HK-2 (cell line): ENCODE data around the gene PGA5.

ENCODE experiments used
- DNase-seq: peaks from one replicate; pipeline ENCODE4 v3.0.0-alpha.2; 2018; ENCODE audit not compliant: unreplicated experiment

PGA5 gene

DNA sequence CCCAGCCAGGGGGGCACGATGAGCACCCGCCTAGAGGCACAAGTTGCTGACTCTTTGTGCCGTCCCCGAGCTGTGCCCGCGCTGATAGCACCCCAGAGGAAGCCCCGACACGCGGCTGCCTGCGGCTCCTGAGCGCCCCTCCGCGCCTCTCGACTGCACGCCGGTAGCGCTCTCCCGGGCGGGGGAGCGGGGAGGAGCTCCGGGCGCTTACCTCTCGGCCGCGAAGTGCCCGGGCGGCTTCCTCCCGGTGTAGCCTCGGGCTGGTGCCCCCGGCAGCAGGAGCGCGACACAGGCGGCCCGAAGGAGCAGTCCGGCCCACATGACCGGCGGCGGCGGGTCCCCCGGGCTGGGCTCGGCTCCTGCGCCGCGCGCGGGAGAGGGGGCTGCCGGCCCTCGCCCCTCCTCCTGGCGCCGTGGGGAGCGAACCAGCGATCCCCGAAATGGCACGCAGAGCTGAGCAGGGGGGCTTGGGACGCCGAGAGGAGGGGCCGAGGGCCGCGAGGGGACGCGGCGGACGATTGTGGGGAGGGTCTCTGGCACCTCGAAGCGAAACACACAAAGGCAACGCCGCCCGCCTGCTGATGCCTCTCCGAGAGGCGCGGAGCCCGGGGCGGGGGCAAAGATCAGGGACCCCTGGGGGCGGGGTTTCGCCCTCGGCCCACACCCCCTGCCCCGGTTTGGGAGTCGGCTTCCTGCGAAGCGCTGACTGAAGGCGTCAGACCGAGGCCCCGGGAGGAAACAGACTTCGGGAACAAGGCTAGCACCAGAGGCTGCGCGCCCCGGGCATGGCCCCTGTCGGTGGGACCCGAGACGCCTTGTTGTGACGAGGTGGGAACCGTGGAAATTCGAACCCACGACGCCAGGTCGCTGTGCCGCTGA is 54.0 kb downstream of the PGA5 start, which contains the start of gene VWCE:
TSS of gene VWCE (minus strand) at position 600 of the 879 bp plus-strand sequence. CDS start at position 321, 279 bp downstream.
- DNase-seq: peak; percentile 36

GRCh38 chr11:61295596-61295926 is 54.6 kb downstream of the PGA5 start:
- DNase-seq: no peak

DNA sequence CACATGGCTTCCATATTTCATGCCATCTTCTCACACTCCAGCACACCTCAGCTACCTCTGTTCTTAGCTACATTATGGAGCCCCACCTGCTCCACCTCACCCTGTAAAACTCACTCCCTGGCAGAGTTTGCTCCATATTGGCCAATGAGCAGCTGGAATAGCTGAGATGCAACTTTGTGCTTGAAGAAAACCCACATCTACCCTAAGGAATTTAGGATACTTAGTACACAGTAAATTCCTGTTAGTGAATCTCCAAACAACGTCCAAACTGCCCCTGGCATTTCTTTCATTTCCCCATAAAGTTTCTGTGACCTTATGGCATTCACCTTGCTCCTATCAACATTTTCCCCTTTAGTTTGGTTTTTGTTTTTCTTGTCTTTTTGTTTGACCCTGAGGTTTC is 56.4 kb downstream of the PGA5 start:
- DNase-seq: no peak

DNA sequence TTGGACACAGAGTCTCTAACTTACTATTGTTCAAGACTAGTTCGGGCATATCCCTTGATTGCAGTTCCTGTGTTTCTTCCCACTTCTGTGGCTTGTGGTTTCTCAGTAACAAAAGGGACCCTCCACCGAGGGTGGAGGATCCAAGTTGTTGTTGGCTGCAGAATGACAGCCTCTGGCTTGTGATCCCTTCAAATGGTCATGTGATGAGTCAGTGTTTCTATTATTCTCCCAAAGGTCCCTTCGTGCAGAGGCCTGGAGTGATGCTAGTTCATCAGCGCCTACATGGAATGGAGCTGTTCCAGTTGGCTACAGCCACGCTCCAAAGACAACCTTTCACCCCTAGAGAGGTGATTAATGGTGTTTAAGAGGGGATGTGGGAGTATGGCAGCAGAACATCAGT is 56.8 kb downstream of the PGA5 start:
- DNase-seq: peak; percentile 23

GRCh38 chr11:61298663-61299244 is 57.8 kb downstream of the PGA5 start:
- no peak for DNase-seq
